ENCODE data around the gene CLDN10. TPM values are rescaled to one million over a fixed set of nuclear protein-coding genes. Genes with fewer than 3 reads are reported as not detected.

The CLDN10 gene
- total RNA-seq, 4 donors from 2014 or later, result not detected

DNA sequence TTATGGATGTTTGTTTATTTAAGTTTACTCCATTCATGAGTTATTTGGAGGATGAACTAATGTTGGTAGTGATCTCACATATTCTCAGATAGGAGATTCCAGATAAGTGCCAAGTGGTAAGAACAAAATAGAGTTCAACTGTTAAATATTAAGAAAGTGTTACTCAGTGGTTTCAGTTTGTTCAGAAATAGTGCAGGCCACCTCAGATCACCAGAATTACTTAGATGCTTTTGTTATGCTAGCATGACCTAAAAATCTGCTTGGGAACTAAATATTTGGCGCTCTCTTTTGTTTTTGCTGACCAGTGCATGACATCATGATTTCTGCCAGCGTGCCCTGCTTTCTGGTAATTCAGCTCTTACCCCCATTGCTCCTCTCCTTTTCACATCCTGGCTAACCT, 15.6 kb downstream of the CLDN10 start:
- H3K9me3 ChIP-seq, result no peaks in the 10 kb centered on the region
- in situ Hi-C loops (cut with MboI; ENCODE audit: low sequenced_read_pairs in 4 of 4), result no loop called here
- TF ChIP-seq POLR2A (IDR thresholded peaks at IDR 0.05), result no peak
- TF ChIP-seq, protein P1, sequence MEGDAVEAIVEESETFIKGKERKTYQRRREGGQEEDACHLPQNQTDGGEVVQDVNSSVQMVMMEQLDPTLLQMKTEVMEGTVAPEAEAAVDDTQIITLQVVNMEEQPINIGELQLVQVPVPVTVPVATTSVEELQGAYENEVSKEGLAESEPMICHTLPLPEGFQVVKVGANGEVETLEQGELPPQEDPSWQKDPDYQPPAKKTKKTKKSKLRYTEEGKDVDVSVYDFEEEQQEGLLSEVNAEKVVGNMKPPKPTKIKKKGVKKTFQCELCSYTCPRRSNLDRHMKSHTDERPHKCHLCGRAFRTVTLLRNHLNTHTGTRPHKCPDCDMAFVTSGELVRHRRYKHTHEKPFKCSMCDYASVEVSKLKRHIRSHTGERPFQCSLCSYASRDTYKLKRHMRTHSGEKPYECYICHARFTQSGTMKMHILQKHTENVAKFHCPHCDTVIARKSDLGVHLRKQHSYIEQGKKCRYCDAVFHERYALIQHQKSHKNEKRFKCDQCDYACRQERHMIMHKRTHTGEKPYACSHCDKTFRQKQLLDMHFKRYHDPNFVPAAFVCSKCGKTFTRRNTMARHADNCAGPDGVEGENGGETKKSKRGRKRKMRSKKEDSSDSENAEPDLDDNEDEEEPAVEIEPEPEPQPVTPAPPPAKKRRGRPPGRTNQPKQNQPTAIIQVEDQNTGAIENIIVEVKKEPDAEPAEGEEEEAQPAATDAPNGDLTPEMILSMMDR (IDR thresholded peaks at IDR 0.05 in 4 of 5, conservative IDR thresholded peaks at IDR 0.05 in 1 of 5), result no peak
- intact Hi-C loops (cut with DNase I; ENCODE audit: low total_unique reads), result no loop called here
- no peaks in the 10 kb centered on the region for H3K27me3 ChIP-seq
- ATAC-seq (no peak), DNase-seq (no peak)
- no peaks in the 10 kb centered on the region for H3K36me3 ChIP-seq
- H3K27ac ChIP-seq, result no peak overlapping the region
- no peaks in the 10 kb centered on the region for H3K4me1 ChIP-seq
- no peak overlapping the region for H3K4me3 ChIP-seq

DNA sequence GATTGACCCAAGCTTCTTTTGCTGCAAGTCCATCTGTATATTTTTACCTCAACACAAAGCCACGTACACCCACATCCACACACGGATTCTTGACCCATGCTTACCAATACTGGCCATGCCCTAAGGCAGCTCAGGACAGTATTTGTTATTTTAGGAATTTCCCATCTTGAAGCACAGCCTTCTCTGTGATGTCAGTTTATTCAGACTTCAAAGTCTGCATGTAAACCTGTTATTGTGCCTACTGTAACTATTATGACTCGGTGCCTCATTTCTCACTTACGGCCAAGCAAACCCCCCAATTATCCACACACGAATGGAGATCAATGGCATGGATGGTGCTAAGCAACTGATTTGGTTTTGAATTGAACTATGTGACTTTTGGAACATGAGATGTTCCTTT, 17.5 kb downstream of the CLDN10 start:
- H3K27me3 ChIP-seq, result no peaks in the 10 kb centered on the region
- no peak for ATAC-seq
- H3K9me3 ChIP-seq, result no peaks in the 10 kb centered on the region
- H3K36me3 ChIP-seq, result no peaks in the 10 kb centered on the region
- in situ Hi-C loops (cut with MboI; ENCODE audit: low sequenced_read_pairs in 4 of 4) (no loop called here), intact Hi-C loops (cut with DNase I; ENCODE audit: low total_unique reads) (no loop called here)
- no peak for DNase-seq
- H3K27ac ChIP-seq, result no peak overlapping the region
- H3K4me3 ChIP-seq, result no peak overlapping the region
- TF ChIP-seq POLR2A (IDR thresholded peaks at IDR 0.05), result no peak
- no peaks in the 10 kb centered on the region for H3K4me1 ChIP-seq

DNA sequence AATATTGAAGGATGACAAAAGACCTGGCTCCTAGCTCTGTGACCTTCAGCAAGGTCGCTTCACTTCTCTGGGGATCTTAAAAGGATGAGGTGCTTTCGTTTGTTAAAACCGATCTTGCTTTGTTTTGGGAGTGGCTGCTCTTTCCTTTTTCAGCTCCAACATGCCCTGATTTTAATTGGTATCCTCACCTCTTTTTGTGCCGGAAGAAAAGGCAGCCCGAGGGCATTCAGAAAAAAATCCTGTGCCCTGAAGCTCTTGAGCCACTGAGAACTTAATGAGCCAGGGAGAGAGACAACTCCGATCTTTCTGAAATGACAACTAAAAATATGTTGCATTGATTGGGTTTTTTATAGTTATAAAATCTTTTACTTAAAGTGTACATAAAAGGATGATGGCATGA, 19.4 kb downstream of the CLDN10 start:
- ATAC-seq (no peak), DNase-seq (no peak)
- no peaks in the 10 kb centered on the region for H3K9me3 ChIP-seq
- no peak overlapping the region for H3K4me3 ChIP-seq
- H3K4me1 ChIP-seq, result no peaks in the 10 kb centered on the region
- in situ Hi-C loops (cut with MboI; ENCODE audit: low sequenced_read_pairs in 4 of 4), result no loop called here
- no peaks in the 10 kb centered on the region for H3K36me3 ChIP-seq
- intact Hi-C loops (cut with DNase I; ENCODE audit: low total_unique reads), result no loop called here
- H3K27ac ChIP-seq, result no peak overlapping the region
- TF ChIP-seq, protein P1 (IDR thresholded peaks at IDR 0.05 in 4 of 5, conservative IDR thresholded peaks at IDR 0.05 in 1 of 5), result no peak
- no peak for TF ChIP-seq POLR2A (IDR thresholded peaks at IDR 0.05)
- H3K27me3 ChIP-seq, result no peaks in the 10 kb centered on the region

DNA sequence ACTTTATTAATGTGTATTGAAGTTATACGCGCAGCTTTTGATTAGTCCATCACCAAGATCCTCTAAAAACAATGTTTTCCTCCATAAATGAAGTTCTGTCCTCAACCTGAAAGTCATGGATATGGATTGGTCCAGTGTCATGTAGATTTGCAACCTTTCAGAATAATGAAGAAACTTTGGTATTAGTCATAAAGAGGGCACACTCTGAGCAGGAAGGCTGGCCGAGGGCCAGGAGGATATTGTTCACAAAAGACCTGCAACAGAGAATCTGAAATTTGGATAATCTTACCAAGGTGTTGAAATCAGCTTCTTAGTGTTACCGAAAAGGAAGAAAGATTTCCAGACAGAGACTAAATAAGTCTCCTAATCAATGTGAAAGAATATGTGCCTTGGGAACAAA, 20.7 kb downstream of the CLDN10 start:
- TF ChIP-seq, protein P1 (IDR thresholded peaks at IDR 0.05 in 4 of 5, conservative IDR thresholded peaks at IDR 0.05 in 1 of 5), result no peak
- TF ChIP-seq POLR2A (IDR thresholded peaks at IDR 0.05), result no peak
- in situ Hi-C loops (cut with MboI; ENCODE audit: low sequenced_read_pairs in 4 of 4), result no loop called here

DNA sequence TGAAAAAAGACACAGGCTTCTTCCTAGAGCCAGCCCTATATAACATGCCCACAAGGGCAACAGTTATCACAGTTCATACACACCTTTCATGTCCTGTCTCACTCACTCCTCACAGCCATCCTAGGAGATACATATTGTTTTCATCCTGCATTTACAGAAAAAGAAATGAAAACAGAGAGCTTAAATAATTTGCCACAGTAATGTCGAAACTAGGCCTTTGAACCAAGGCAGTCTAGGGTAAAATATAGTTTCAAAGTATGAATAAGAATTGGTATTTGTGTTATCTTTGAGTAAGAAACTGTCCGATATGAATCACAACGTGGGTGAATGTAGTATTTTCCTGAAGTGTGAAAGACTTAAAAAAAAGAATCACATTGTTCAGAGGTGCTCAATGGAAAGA, 26.8 kb downstream of the CLDN10 start:
- intact Hi-C loops (cut with DNase I; ENCODE audit: low total_unique reads), result no loop called here
- Histone ChIP-seq H3K4me3 (no peak overlapping the region), H3K9me3 (no peaks in the 10 kb centered on the region), H3K36me3 (no peaks in the 10 kb centered on the region), H3K4me1 (no peaks in the 10 kb centered on the region), H3K27ac (no peak overlapping the region), H3K27me3 (no peaks in the 10 kb centered on the region)
- in situ Hi-C loops (cut with MboI; ENCODE audit: low sequenced_read_pairs in 4 of 4), result no loop called here
- ATAC-seq (no peak), DNase-seq (no peak)
- TF ChIP-seq, protein P1 (IDR thresholded peaks at IDR 0.05 in 4 of 5, conservative IDR thresholded peaks at IDR 0.05 in 1 of 5), result no peak
- TF ChIP-seq POLR2A (IDR thresholded peaks at IDR 0.05), result no peak

More for the DNA sequence above, 20.7 kb downstream of the CLDN10 start:
- DNase-seq (no peak), ATAC-seq (no peak)
- intact Hi-C loops (cut with DNase I; ENCODE audit: low total_unique reads), result no loop called here
- H3K4me1 ChIP-seq, result no peaks in the 10 kb centered on the region
- no peak overlapping the region for H3K27ac ChIP-seq
- no peaks in the 10 kb centered on the region for H3K9me3 ChIP-seq
- no peaks in the 10 kb centered on the region for H3K36me3 ChIP-seq
- no peaks in the 10 kb centered on the region for H3K27me3 ChIP-seq
- no peak overlapping the region for H3K4me3 ChIP-seq
